Midbrain (tissue), 1 donor: Measurements from ENCODE around the gene WDFY3.
"Not testable (repeated sequence)": the region's sequence is repeated elsewhere in the genome, so short reads cannot be mapped to it uniquely, and the experiment has no call there.

Experiments
- DNase-seq: peaks from one replicate; lab custom pipeline; 2025; lab: John Stamatoyannopoulos, UW

Gene WDFY3

DNA sequence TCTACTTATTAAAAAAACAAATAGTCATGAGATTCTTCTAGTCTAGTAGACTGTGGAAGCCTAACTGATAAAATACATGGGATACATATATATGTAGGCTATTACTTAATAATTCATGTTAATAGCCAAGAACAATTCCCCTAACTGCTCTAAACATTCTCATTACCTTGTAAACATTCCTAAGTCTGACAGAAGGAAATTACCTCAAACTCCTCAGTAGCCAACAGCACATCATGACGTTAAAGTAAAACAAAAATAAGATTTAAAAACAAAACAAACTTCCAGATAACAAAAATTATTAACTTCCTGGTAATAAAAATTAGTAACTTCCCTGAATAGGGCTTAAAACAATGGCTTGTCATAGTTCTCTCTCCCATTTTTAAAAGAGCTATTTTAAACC is 109.2 kb downstream of the WDFY3 start:
- DNase-seq = no peak

DNA sequence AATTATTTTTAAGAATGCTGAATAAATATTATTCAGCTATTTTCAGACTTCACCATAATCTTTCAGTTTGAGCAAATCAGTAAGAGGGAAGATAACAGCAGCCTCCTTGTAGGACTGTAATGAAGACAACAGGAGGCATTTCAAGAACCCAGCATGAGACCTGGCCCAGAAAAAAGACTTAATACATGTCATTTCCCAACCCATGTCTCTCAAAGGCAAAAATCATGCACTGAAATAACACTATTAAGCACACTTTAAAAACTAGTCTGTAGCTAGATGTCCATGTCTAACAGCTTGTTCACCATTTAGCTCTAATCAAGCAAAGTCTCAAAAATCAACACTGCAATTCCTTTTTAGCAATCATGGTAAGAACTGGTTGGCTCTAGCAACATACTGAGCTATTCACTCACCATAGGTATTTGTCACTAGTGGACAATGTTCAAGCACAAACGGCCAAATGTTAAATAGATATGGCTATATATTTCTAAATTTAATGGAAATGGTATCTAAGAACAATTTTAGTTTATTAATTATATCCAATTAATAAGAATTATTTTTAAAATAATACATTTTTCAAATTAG is 109.9 kb downstream of the WDFY3 start:
- no peak for DNase-seq

DNA sequence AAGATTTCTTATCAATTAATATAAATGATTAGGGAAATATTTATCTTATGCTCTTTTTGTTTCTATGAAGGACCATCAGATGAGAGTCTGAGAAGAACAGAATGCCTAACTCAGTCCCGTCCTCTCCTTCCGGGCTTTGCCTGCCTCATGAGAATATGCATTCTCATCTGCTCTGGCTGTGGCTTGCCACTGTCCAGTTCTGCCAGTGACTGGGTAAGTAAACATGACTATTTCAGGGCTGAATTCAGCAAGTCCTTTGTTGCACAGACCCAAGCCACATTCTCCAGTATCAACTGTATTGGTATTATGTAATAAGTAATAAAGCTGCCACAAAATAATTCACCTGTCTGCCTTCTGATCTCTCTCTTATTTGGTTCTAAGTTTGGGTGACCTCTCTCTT is 110.7 kb downstream of the WDFY3 start:
- peak; percentile 74 for DNase-seq

DNA sequence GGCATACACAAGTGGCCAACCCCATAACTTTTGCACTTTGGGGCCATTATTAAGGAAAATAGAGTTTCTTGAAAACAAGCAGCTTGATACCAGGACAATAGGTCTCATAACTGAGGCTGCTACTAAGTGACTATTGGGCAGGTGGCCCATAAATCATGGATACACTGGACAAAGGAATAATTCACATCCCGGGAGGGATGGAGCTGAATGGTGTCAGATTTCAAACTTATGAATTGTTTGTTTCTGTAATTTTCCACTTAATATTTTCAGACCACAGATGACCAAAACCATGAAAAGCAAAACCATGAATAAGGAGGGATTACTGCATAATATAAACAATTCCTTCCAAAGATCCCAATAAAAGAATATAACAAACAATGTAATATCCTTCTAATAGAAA is 114.4 kb downstream of the WDFY3 start:
- DNase-seq = peak; percentile 35

DNA sequence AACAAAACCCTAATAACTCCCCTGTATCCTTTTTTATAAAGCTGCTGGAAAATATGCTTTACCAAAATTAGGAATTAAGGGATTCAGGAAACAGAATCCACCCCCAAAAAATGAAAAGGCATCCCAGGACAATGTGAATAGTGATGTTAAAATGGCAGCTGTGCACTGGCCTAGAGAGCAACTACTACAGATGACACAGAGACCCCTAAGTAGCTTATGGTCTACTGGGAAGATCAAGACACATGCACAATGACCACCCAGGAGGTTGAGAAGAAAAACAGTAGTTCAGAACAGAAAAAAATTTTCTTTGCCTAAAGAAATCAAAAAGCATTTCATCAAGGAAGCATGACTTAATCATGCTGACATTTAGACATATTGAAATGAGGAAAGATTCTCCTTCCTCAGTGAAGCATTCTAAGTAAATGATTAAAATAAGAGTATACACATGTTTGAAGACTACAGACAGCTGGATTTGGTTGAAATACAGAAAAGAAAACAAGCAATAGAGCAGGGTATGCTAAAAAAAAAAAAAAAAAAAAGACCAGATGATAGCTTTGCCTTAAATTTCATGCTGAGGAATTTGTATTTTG is 117.3 kb downstream of the WDFY3 start:
- DNase-seq = no peak

DNA sequence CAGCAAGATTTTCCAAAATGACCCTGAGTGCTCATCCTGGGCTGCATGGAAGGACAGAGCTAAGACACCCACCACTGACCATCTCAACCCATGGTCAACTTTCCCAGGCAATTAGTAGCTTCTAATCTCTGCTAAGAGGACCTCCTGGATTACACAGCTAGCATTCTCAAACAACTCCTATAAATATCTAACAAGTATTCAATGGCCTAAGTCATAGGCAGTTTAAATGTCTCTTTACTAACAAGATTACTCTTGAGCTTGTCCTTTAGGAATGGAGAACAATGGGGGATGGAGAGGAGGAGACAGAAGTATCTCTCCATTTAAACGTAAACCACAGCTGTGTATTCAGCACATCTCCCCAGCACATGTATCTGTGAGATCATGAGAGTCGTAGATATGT is 118.1 kb downstream of the WDFY3 start:
- DNase-seq = no peak

DNA sequence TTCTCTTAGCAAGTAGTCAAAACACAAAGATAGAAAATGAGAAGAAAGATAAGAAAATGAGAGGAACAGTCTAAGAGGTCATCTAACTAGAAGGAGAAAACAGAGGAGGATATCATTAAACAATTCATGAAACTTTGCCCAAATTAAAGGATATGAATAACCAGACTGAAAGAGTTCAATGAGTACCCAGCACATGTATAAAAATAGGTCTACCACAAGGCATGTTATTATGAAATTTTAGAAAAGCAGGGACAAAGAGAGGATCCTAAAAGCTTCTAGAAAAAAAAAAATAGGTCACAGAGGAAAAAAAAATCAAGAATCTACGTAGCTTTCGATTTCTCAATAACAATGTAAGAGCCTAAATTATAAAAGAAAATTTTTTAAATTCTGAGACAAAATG is 118.5 kb downstream of the WDFY3 start:
- DNase-seq = no peak

DNA sequence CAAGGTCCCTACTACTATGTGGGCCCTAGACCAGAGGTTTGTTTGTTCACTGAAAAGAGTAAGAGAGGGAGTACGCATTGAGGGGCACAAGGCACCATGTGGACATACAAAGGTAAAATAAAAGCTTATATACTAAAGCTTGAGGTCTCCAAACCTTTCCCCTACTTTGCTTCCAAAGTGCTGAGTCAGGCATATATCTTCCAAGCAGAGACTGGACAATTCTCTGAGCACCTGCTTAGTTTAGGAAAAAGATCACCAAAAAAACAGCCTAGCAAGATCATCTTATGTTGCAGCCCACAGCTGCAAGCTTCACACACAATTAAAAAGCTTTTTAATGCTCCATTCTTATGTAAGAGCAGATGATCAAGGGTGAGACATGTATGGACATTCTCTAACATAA is 119.5 kb downstream of the WDFY3 start:
- DNase-seq = no peak

DNA sequence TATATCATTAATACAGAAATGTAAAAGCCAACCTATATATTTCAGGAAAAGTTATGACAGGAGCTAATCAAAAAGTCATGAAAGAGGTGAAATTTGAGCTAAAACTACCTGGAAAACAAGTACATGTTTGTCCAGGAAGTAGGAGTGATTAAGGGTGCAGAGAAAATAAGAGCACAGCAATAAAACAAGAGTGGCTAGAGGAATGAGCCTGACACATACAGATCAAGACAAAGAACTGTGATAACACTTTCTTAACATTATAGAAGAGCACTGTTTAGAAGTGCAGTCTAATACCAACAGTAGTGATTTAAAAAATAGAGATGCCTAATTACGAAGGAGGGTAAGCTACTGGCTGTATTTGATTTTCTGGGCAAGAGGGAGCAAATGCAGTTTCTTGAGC is 125.1 kb downstream of the WDFY3 start:
- no peak for DNase-seq

DNA sequence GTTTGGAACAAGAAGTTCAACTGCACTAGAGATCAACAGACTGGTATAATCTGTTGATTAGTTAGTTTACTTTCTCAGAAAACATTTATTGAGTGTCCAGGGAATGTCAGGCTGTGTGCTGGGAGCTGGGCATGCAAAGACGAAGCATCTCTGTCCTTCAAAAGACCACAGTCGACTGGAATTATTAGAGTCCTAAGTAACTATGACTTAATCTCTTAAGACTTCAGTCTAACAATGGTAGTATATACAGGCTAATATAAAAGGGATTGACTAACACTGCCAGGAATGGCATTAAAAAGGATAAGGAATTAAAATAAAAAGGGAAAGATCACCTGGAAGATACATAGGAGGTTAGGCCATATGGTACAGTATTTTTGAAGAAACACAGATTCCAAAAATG is 128.7 kb downstream of the WDFY3 start:
- DNase-seq = no peak

DNA sequence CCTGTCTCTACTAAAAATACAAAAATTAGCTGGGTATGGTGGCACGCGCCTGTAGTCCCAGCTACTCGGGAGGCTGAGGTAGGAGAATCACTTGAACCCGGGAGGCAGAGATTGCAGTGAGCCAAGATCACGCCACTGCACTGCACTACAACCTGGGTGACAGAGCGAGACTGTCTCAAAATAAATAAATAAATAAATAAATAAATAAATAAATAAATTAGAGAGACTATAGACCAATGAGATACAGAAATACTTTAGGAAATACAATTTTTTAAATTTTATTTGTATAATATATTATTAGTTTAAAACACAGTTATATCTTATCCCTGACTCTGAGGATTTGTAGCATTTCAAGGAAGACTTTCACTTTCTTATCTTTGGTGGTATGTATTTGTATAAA is 136.9 kb downstream of the WDFY3 start:
- DNase-seq = not testable (repeated sequence)

DNA sequence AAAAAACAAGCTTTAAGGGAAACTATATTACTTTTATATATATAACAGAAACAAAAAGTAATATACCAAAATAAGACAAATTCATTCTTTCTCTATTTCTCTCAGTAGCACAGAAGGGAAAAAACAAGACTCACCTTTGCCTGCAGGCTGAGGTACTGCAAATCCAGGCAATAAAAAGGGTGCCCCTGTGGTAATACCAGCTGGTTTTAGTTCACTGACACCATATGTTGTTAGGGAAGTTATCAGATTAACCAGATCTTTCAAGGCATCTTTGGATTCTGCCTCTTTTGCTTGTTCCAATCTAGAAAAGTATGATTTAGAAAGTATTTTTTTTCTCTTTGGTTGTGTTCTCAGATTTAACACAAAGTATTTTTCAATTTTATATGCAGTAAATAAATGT is 139.8 kb downstream of the WDFY3 start:
- DNase-seq = no peak

DNA sequence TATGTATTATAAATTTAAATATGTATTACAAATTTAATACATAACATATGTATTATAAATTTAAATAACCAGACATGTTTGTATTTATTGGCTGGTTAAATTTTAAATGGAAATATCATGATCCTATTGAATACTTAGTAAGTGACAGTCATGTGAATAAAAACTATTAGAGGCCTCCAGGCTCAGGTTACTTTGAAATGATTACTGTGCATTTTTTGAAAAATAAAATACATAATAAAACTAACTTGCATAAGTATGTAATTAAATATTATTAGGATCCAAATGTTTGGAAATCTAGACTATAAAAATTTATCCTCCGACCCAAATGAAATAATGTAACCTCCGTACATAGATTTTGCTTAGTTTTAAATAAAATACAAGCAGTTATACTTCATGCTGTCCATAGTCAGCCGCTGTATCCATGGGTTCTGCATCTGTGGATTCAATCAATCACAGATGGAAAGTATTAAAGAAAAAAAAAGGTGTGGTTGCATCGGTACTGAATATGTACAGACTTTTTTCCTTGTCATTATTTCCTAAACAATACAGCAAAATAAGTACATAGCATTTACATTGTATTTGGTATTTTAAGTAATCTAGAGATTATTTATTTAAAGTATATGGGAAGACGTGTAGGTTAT is 140.7 kb downstream of the WDFY3 start:
- DNase-seq = no peak

DNA sequence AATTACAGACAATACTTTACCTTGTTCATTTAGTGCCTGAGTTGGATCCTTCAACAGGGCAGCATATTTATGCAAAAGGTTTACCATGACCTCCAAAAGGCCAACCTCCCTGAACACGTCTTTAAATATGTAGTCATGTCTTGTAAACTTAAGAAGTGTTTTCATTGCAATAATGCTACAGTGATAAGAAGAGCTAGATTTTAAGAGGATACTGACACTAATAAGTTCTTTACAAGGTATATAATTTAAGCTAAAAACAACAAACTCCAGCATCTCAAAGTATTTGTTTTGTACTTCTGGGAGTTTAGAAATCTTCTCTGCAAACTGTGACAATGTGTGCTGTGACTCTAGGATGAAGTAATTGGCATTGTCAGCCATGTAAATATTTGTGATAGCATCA is 145.4 kb downstream of the WDFY3 start:
- no peak for DNase-seq

DNA sequence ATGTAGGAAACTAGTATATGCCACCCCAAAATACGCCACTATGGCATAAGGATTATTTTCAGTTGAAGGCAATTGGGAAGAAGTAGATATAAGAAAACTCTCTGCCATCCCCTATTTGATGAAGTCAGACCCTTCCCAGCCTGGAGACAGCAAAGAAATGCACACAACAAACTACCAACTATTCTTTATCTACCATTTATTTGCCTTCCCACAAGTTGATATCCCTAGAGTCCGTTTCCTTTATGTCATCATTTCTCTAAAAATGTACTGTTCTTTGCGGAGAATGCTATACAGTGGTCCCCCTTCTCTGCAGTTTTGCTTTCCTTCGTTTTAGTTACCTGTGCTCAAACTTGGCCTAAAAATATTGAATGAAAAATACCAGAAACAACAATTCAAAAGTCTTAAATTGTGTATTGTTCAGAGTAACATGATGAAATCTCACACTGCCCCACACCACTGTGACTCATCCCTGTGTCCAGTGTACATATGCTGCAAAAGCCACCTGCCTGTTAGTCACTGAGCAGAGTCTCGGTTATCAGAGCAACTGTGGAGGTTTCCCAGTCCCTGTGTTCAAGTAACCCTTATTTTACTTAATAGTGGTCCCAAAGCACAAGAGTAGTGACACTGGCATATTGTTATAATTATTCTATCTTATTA is 152.3 kb downstream of the WDFY3 start:
- no peak for DNase-seq

DNA sequence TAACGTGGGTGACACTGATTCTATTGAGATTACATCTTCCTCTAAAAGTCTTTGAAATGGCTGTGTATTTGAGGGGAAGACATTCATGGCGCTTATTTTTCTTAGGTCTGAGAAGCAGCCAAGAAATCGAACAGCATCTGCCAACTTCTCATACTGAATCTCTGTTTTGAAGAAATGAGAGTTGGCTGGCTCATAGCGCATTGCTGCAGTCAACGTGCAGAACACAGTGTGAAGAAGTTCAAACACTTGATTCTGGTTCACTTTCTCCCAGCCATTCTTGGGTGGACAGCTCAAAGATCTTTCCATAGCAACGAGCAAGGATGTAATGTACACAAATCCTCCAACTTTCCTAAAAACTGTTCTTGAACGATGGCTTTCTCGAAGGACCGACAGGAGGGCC is 156.5 kb downstream of the WDFY3 start:
- DNase-seq = peak; percentile 49

DNA sequence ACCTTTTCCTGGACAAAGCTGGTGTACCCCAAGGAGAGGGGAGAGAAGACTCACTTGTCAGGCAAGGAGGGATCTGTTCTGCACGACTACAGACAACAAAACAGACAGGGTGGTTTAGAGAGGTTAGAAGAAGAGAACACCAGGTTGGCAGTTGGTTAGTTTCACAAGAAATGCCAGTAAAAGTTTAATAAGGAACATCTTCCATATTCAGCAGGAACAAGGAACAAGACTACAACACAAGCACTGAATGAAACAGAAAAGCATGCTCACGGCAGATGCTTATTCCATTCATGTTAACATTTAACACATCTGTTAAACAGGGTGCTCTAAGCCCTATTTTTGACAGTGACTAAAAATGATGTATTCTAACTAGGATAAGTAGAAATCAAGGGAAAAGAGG is 158.2 kb downstream of the WDFY3 start:
- no peak for DNase-seq

DNA sequence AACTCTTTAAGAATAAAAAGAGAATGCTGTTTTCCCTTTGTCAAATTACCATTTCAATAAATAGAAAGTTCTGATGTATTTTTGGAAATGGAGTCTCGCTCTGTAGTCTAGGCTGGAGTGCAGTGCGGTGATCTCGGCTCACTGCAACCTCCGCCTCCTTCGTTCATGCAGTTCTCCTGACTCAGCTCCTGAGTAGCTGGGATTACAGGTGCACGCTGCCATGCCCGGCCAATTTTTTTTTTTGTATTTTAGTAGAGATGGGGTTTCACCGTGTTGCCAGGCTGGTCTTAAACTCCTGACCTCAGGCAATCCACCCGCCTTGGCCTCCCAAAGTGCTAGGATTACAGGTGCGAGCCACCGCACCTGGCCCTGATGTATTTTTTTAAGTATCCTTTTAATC is 159.9 kb downstream of the WDFY3 start:
- DNase-seq = not testable (repeated sequence)

DNA sequence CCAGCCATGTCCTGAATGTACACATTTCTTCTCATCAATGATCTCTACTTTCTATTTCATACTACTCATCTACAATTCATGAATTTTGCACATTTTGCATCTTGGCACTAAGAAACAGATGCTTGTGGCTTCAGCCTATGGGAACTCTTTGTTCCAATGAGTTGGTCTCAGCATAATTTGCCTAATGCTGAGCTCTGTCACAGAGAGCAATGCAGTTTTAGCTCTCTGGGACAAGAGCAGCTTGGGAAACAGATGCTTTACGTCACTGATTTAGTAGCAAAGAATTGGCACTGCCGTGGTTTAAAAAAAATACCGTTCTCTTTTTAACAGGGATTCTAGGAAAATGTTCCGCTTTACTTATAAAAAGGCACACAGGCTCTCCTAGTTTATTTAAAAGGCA is 162.4 kb downstream of the WDFY3 start:
- peak; percentile 35 for DNase-seq

DNA sequence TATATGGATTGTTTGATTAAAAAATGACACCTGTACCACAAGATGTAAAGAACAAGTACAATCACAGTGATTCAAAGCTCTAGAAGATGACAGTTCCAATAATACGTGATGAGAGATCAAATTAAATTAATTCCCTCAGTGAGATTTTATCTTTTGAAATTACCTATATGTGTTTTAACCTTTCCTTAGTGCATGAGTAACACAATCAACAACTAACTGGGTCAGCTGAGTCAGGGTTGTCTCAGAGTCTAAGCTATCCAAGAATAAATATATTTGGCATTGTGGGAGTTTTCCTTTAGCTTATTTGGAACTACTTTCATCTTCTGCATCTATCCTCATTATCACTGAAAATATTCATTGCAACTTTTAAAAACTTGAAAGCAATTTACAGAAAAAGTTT is 162.8 kb downstream of the WDFY3 start:
- no peak for DNase-seq

DNA sequence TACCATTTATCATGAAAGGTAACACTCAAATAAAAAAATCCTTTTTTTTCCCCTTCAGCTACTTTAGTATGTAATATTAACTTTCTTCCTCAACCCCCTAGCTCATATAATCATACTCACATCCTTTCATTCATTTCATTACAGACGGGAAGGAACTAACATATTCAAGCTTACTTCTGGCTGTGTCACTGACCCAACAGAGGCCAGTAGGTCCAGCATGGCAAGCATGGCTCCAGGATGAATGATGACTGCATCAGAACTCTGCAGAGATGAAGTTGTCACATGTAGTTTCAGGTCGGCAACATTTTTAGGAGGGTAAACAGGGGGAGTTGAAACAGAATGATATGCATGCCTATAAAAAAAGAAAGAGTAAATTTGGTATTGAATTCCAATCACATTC is 163.4 kb downstream of the WDFY3 start:
- DNase-seq = no peak

DNA sequence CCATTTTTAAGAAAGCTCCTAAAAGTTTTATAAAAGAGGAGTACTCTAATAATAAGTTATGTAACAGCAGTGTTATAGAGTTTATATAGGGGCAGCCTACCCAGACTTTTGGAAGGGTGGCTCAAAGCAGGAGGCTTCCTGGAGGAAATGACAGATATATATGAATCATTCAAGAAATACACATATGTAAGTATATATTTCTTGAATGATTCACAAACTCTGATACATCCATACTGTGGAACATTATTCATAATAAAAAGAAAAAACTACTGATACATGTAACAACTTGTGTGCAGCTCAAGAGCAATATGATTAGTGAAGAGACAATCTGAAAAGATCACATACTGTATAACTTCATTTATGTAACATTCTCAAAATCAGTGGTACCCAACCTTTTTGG is 166.2 kb downstream of the WDFY3 start:
- DNase-seq = no peak

DNA sequence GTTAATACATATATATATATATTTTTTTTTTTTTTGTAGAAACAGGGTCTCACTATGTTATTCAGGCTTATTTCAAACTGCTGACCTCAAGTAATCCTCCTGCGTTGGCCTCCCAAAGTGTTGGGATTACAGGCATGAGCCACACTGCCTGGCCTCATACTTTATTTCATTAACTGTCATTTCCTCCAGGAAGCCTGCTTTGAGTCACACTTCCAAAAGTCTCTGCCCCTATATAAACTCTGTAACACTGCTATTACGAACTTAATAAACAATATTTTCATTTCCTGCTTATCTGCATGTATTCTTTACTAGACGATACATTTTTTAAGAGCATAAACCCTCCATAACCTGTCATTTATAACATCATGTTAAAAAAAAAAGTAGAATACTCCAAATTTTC is 167.2 kb downstream of the WDFY3 start:
- no peak for DNase-seq
